ENCODE measurements around the gene HMCES.
"Not testable (repeated sequence)": the region's sequence is repeated elsewhere in the genome, so short reads cannot be mapped to it uniquely, and the experiment has no call there.

DNA sequence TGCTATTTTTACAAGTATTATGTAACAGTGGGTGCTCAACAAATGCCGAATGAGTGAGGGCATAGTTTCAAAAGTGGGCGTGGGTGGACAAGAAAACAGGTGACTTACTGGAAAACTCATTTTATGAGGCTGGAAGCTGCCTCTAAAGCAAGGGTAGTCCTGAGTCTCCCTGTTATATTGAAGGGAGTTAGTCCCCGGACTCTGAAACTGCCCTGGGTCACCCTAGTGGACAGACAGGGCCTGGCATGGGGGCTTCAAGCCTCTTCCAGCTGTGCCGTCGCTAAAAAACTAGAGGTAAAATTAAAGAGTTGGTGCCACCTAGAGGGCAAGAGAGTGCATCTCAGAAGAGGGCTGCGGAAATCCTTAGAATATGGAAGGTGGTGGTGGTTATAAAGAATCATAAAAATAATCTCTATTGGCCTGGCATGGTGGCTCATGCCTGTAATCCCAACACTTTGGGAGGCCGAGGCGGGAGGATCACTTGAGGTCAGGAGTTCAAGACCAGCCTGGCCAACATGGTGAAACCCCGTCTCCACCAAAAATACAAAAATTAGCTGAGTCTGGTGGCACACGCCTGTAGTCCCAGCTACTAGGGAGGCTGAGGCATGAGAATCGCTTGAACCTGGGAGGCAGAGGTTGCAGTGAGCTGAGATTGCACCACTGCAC is 32.9 kb upstream of the HMCES start:
- not testable (repeated sequence) for TF ChIP-seq ZBTB44 (CRISPR knock-in tag; IDR thresholded peaks at IDR 0.05); HNRNPH1 (optimal IDR thresholded peaks at IDR 0.05; ENCODE audit: low read depth, low read length); EHMT2 (IDR thresholded peaks at IDR 0.05; ENCODE audit: borderline replicate concordance, low read depth, low read length); JUND (CRISPR knock-in tag; IDR thresholded peaks at IDR 0.05); SIN3A (IDR thresholded peaks at IDR 0.05; ENCODE audit: borderline replicate concordance, low read depth, low read length); ETV6 (CRISPR knock-in tag; conservative IDR thresholded peaks at IDR 0.05); PHF21A (CRISPR knock-in tag; IDR thresholded peaks at IDR 0.05)
- TF ChIP-seq, protein P1, sequence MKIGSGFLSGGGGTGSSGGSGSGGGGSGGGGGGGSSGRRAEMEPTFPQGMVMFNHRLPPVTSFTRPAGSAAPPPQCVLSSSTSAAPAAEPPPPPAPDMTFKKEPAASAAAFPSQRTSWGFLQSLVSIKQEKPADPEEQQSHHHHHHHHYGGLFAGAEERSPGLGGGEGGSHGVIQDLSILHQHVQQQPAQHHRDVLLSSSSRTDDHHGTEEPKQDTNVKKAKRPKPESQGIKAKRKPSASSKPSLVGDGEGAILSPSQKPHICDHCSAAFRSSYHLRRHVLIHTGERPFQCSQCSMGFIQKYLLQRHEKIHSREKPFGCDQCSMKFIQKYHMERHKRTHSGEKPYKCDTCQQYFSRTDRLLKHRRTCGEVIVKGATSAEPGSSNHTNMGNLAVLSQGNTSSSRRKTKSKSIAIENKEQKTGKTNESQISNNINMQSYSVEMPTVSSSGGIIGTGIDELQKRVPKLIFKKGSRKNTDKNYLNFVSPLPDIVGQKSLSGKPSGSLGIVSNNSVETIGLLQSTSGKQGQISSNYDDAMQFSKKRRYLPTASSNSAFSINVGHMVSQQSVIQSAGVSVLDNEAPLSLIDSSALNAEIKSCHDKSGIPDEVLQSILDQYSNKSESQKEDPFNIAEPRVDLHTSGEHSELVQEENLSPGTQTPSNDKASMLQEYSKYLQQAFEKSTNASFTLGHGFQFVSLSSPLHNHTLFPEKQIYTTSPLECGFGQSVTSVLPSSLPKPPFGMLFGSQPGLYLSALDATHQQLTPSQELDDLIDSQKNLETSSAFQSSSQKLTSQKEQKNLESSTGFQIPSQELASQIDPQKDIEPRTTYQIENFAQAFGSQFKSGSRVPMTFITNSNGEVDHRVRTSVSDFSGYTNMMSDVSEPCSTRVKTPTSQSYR (CRISPR knock-in tag; IDR thresholded peaks at IDR 0.05; ENCODE audit: borderline replicate concordance) = not testable (repeated sequence)
- peak; percentile 87 for TF ChIP-seq XRCC5 (optimal IDR thresholded peaks at IDR 0.05; ENCODE audit: low read length)
- TF ChIP-seq, protein P2, sequence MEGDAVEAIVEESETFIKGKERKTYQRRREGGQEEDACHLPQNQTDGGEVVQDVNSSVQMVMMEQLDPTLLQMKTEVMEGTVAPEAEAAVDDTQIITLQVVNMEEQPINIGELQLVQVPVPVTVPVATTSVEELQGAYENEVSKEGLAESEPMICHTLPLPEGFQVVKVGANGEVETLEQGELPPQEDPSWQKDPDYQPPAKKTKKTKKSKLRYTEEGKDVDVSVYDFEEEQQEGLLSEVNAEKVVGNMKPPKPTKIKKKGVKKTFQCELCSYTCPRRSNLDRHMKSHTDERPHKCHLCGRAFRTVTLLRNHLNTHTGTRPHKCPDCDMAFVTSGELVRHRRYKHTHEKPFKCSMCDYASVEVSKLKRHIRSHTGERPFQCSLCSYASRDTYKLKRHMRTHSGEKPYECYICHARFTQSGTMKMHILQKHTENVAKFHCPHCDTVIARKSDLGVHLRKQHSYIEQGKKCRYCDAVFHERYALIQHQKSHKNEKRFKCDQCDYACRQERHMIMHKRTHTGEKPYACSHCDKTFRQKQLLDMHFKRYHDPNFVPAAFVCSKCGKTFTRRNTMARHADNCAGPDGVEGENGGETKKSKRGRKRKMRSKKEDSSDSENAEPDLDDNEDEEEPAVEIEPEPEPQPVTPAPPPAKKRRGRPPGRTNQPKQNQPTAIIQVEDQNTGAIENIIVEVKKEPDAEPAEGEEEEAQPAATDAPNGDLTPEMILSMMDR (CRISPR knock-in tag; IDR thresholded peaks at IDR 0.05) = peak; percentile 89
- TF ChIP-seq, protein P3, sequence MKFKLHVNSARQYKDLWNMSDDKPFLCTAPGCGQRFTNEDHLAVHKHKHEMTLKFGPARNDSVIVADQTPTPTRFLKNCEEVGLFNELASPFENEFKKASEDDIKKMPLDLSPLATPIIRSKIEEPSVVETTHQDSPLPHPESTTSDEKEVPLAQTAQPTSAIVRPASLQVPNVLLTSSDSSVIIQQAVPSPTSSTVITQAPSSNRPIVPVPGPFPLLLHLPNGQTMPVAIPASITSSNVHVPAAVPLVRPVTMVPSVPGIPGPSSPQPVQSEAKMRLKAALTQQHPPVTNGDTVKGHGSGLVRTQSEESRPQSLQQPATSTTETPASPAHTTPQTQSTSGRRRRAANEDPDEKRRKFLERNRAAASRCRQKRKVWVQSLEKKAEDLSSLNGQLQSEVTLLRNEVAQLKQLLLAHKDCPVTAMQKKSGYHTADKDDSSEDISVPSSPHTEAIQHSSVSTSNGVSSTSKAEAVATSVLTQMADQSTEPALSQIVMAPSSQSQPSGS (CRISPR knock-in tag; IDR thresholded peaks at IDR 0.05) = not testable (repeated sequence)
- TF ChIP-seq ZNF7 (CRISPR knock-in tag; IDR thresholded peaks at IDR 0.05) = peak; percentile 37; the same call in 1 of the 2 replicates
